Loucy (cell line): Measurements from ENCODE around the gene FARP1.

Experiments used
- H2AFZ ChIP-seq: fragments of 200-600 bp; sonication (generic); 2 replicates; pipeline ENCODE4 v1.6.0; 2016; ENCODE audit warnings: antibody characterized with exemption, mild to moderate bottlenecking, low read length, moderate library complexity
- H3F3A ChIP-seq: fragments of 200-600 bp; 2 replicates; pipeline ENCODE4 v1.6.0; 2016; ENCODE audit warnings: antibody characterized with exemption, low read depth, mild to moderate bottlenecking
- H3K27me3 ChIP-seq: fragments of 200-600 bp; sonication (generic); 2 replicates; pipeline ENCODE4 v1.6.1; 2014; ENCODE audit warnings: low read length, mild to moderate bottlenecking; ENCODE audit not compliant: insufficient read depth, poor library complexity, severe bottlenecking
- H3K36me3 ChIP-seq: fragments of 200-600 bp; sonication (generic); 2 replicates; pipeline ENCODE4 v1.6.1; 2016; ENCODE audit warnings: low read length; ENCODE audit not compliant: insufficient read depth
- H3K4me1 ChIP-seq: fragments of 200-600 bp; sonication (generic); 2 replicates; pipeline ENCODE4 v1.5.1; 2014; ENCODE audit warnings: low read length, mild to moderate bottlenecking; ENCODE audit not compliant: insufficient read depth, poor library complexity, severe bottlenecking
- H3K4me2 ChIP-seq: fragments of 200-600 bp; sonication (generic); 2 replicates; pipeline ENCODE4 v1.6.0; 2014; ENCODE audit warnings: antibody characterized with exemption, low read length, low read depth, mild to moderate bottlenecking; ENCODE audit not compliant: poor library complexity, severe bottlenecking
- H3K4me3 ChIP-seq: fragments of 200-600 bp; sonication (generic); 2 replicates; pipeline ENCODE4 v1.5.1; 2014; ENCODE audit warnings: low read length, mild to moderate bottlenecking, mixed read lengths; ENCODE audit not compliant: poor library complexity, severe bottlenecking
- H3K79me2 ChIP-seq: fragments of 200-600 bp; sonication (generic); 2 replicates; pipeline ENCODE4 v1.6.1; 2014; ENCODE audit warnings: low read length; ENCODE audit not compliant: insufficient read depth
- H3K9ac ChIP-seq: fragments of 200-600 bp; sonication (generic); 2 replicates; pipeline ENCODE4 v1.6.0; 2014; ENCODE audit warnings: mild to moderate bottlenecking, low read depth, low read length, moderate library complexity; ENCODE audit not compliant: poor library complexity, severe bottlenecking
- H3K9me2 ChIP-seq: fragments of 200-600 bp; sonication (generic); replicated peaks from 2 replicates; pipeline ENCODE4 v1.6.1; 2016; ENCODE audit warnings: low read depth, low read length, mixed read lengths
- H3K9me3 ChIP-seq: fragments of 200-600 bp; sonication (generic); 2 replicates; pipeline ENCODE4 v1.6.1; 2014; ENCODE audit warnings: mild to moderate bottlenecking, antibody characterized with exemption, low read length, low read depth; ENCODE audit not compliant: insufficient read depth
- H4K20me1 ChIP-seq: fragments of 200-600 bp; sonication (generic); 2 replicates; pipeline ENCODE4 v1.6.0; 2014; ENCODE audit warnings: antibody characterized with exemption, low read length, mild to moderate bottlenecking; ENCODE audit not compliant: insufficient read depth, poor library complexity, severe bottlenecking
- EZH2phosphoT487 ChIP-seq: fragments of 200-600 bp; IDR thresholded peaks from 2 replicates; pipeline ENCODE4 v1.6.1; 2018; ENCODE audit warnings: antibody characterized with exemption, mild to moderate bottlenecking, moderate library complexity, borderline replicate concordance
- TF ChIP-seq, protein P1 (sequence below): fragments of 200-600 bp; sonication (generic); conservative IDR thresholded peaks from 2 replicates; pipeline ENCODE4 v1.5.1; 2014; ENCODE audit warnings: mild to moderate bottlenecking, antibody characterized with exemption, low read length

The FARP1 gene

DNA sequence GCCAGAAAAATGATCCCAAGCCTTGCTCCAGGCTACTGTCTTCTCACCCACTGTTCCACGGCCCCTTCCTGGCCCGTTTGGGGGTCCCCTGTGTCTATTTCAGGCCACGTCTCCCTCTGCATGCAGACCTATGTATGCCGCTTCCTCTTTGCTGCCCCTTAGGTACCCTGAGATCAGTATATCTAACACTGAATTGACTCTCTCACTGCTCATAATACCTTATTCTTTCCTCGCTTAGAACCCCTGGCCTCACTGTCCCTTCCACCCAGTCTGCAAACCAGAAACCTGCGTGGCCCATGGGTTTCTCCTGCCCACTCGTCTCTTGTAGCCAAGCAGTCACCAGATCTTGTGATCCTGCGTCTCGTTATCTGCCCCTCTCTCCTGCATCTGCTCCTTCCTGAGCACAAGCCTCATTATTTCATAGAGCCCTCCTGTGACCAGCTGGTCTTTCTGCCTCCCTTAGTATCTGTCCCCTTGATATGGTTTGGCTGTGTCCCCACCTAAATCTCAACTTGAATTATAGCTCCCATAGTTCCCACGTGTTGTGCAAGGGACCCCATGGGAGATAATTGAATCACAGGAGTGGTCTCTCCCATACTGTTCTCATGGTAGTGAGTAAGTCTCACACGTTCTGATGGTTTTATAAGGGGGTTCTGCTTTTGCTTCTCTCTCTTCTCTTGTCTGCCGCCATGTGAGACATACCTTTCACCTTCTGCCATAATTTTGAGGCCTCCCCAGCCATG, 143.1 kb downstream of the FARP1 start:
- Histone ChIP-seq H3K36me3 (no peaks in the 10 kb centered on the region), H3K4me1 (no peaks in the 10 kb centered on the region), H3K4me2 (no peak overlapping the region), H3K9me2 (no peaks in the 10 kb centered on the region), H3K4me3 (no peak overlapping the region), H3K9me3 (no peaks in the 10 kb centered on the region; the same call in 1 of the 2 replicates), H3F3A (no peaks in the 10 kb centered on the region), H2AFZ (no peak overlapping the region), H3K79me2 (no peaks in the 10 kb centered on the region), H3K9ac (no peak overlapping the region), H3K27me3 (no peaks in the 10 kb centered on the region), H4K20me1 (no peaks in the 10 kb centered on the region)
- TF ChIP-seq, protein P1, sequence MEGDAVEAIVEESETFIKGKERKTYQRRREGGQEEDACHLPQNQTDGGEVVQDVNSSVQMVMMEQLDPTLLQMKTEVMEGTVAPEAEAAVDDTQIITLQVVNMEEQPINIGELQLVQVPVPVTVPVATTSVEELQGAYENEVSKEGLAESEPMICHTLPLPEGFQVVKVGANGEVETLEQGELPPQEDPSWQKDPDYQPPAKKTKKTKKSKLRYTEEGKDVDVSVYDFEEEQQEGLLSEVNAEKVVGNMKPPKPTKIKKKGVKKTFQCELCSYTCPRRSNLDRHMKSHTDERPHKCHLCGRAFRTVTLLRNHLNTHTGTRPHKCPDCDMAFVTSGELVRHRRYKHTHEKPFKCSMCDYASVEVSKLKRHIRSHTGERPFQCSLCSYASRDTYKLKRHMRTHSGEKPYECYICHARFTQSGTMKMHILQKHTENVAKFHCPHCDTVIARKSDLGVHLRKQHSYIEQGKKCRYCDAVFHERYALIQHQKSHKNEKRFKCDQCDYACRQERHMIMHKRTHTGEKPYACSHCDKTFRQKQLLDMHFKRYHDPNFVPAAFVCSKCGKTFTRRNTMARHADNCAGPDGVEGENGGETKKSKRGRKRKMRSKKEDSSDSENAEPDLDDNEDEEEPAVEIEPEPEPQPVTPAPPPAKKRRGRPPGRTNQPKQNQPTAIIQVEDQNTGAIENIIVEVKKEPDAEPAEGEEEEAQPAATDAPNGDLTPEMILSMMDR = no peak
- no peak for TF ChIP-seq EZH2phosphoT487

DNA sequence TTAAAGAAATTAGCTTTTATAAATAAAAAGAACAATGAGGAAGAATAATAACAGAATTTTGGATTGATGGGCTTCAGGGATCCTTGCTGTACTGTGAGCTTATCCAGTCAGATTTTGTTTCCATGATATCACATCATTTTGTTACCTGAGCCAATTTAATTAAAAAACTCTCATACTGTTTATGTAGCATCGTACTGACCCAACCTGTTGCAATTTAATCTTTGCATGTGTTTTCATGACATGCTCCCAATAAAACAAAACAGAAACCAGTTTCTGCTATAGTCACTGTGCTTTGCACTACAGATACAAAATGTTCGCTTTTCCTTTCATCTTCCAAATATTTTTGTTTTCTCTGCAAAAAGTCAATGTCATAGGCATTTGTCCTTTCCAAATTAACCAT, 143.9 kb downstream of the FARP1 start:
- Histone ChIP-seq H3K36me3 (no peaks in the 10 kb centered on the region), H3K9me2 (no peaks in the 10 kb centered on the region), H3K9ac (no peak overlapping the region), H3K79me2 (no peaks in the 10 kb centered on the region), H3K4me1 (no peaks in the 10 kb centered on the region), H4K20me1 (no peaks in the 10 kb centered on the region), H2AFZ (no peak overlapping the region), H3K4me3 (no peak overlapping the region), H3K27me3 (no peaks in the 10 kb centered on the region), H3K4me2 (no peak overlapping the region), H3K9me3 (no peaks in the 10 kb centered on the region; the same call in 1 of the 2 replicates), H3F3A (no peaks in the 10 kb centered on the region)
- no peak for TF ChIP-seq EZH2phosphoT487
- TF ChIP-seq, protein P1 = no peak

DNA sequence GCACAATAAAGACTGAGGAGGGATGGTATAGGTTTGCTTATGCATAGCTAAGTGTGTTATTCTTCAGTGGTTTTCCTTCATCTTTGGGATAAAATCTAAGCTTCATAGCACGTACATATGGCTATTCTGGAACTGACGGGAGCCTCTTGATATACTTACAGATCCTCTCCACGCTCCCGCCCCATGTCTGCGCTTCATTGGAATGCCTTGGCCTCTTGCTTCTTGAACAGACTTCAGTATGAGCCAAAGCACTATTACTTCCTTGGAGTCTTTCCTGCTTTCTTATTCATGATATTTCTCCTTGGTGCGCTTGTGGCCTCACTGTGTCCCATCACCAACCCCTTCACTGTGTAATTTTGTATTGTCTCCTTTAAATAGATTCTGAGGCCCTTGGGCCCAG, 145.3 kb downstream of the FARP1 start:
- Histone ChIP-seq H3K4me2 (no peak overlapping the region), H3K36me3 (no peaks in the 10 kb centered on the region), H3K4me1 (no peaks in the 10 kb centered on the region), H2AFZ (no peak overlapping the region), H3K9ac (no peak overlapping the region), H3K27me3 (no peaks in the 10 kb centered on the region), H3K9me3 (no peaks in the 10 kb centered on the region; the same call in 1 of the 2 replicates), H3K79me2 (no peaks in the 10 kb centered on the region), H3K4me3 (no peak overlapping the region), H3F3A (no peaks in the 10 kb centered on the region), H4K20me1 (no peaks in the 10 kb centered on the region), H3K9me2 (no peaks in the 10 kb centered on the region)
- no peak for TF ChIP-seq EZH2phosphoT487
- TF ChIP-seq, protein P1 = no peak
